ENCODE data around the gene MTHFD2.
A peak's percentile ranks its signal among the peaks of the same experiment; 100 is the strongest.
"Not testable (repeated sequence)": the region's sequence is repeated elsewhere in the genome, so short reads cannot be mapped to it uniquely, and the experiment has no call there.

Gene MTHFD2

DNA sequence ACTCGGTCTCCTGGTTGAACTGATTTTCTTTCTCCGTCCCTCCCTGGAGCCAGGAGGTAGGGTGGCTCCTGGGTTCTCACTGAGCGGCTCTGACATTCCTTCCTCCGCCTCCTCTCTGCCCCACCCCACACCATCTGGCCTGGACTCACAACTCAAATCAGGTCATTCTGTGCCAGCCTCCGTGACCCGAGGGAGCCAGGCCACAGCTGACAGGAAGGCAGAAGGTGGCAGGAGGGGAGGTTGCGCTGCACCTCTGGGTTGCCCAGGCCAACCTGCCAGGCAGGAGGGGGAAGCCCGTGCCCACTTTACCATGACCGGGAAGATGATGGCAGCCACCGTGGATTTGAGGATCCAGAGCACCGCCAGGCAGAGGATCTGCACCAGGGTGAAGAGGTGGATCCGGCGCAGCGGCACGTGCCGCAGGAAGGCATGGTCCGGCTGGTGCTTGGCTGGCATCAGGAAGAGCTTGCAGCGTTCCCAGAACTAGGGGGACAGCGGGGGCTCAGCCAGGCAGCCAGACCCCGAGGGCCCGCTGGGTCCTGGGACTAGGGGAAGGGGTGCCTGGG lies 28.3 kb downstream of the MTHFD2 start:
- DNase-seq = no peak

DNA sequence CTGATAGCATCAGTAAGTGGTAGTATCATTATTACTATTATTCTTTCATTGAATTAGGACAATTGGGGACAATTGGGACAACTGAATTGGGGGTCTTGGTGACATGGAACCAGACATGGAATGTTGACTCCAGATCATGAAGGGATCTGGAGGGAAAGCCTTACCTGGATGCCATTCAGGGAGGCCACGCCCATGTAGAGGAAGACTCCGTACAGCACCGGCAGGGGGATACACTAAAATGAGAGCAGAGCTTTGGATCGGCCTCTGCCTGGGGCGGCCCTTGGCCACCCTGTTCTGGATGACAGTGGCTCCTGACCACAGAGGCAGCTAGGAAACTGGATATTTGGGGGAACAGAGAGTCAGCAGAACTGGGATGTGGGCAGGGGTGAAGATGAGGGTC lies 29.2 kb downstream of the MTHFD2 start:
- no peak for DNase-seq

DNA sequence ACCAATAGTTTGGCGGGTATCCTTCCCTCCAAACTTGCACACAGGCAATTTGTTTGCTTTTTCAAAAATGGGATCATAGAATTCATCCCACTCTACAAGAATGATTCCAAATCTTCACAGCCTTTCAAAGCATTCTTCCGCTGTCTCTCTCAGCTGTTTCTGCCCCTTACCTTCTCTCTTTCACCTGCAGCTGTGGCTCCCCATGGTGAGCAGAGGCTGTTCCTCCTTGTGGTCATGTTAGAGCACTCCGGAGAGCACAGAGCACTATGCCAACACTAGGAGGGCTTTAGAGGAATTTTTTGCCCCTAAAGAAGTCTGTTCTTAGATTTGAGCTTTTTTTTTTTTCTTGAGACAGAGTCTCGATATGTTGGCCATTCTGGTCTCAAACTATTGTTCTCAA lies 30.4 kb downstream of the MTHFD2 start:
- no peak for DNase-seq

DNA sequence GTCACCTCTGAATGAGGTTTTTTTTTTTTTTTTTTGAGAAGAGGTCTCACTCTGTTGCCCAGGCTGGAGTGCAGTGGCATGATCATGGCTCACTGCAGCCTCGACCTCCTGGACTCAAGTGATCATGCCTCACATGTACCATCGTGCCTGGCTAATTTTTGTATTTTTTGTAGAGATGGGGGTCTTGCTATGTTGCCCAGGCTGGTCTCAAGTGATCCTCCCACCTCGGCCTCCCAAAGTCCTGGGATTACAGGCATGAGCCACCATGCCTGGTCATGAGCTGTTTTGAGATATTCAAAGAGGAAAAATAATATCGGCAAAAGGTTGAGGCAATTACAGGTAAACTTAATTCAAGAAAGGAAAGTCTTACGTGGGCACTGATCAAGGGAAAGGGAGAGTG lies 31.4 kb downstream of the MTHFD2 start:
- DNase-seq = not testable (repeated sequence)

DNA sequence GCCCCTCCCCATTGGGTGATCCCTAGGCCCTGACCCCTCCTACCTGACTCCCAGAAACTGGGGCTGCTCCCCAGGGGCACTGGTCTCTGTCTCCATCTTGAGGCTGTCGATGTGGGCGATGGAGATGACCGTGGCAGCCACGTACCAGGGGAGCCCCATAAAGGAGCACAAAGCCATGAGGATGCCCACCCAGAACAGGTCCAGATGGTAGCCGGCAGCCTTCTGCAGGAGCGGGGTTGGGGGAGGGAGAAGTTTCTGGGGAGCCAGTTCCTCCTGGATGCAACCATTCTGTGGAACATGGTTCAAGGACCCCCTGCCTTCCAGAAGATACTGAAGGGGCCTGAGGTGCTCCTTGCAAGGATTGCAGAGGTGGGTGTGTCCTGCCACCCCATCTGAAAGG lies 34.0 kb downstream of the MTHFD2 start:
- no peak for DNase-seq

DNA sequence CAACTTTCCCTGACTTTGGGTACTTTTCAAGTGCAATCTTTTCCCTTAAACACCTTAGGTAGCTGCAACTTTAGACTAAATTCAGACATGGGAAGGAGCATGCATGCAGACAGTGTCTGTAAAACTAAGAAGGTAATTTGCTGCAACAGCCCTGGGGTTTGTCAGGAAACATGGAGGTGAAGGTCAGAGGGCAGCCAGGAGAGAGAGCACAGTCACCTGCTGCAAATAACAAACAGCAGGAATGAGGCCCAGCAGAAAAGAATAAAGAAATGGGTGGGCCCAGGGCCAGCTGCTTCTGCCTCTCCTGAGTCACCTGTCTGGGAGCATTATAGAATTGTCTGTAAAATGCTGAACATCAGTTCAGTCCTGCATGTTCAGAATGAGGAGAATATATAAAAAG lies 35.2 kb downstream of the MTHFD2 start:
- no peak for DNase-seq

DNA sequence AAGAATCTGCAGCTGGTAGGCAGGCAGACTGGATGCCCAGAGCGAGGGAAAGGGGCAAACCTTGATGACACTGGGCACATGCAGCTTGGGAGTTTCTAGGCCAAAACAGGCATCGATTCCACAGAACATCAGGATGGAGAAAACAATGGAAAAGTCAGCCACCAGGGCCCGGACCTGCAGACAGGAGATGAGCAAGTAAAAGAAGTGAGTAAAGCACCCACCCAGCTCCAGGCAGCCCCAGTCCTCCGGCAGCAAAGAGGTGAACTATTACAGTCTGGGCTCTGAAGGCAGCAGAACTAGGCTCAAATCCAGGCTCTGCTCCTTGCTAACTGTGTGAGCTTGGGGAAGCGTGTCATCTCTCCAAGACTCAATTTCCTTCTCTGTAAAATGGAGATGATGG lies 36.6 kb downstream of the MTHFD2 start:
- no peak for DNase-seq

DNA sequence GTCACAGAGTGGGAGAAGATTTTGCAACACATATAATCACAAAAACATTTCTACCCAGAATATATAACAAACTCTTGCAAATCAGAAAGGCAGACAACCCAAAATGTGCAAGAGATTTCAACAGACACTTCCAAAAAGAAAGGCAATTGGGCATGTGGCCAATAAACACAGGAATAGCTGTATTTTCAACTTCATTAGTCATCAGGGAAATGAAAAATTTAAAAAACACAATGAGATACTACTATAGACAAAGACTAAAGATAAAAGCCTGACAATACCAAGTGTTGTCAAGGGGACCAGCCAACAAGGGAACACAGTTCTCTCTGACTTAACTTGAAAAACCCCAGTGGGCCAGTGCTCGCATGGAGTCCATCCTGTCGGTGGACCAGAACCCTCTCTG lies 40.5 kb downstream of the MTHFD2 start:
- DNase-seq = no peak

DNA sequence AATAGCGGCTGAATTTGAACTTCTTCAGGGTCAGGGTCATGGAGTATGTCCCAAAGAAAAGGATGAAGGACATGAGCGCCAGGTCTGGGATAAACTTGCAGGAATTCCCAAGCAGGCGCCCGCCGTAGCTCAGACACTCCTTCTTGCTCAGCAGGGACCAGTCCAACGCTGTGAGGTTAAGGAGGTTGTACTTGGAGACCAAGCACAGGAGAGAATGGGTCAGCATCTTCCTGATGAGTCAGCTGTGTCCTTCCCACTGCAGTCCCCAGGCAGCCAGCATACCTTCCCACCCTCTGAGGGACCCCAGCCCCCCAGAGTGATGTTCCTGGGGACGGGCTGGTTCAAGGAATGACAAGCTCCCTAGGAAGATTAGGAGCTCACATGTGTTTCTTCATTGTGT lies 40.9 kb downstream of the MTHFD2 start:
- no peak for DNase-seq

DNA sequence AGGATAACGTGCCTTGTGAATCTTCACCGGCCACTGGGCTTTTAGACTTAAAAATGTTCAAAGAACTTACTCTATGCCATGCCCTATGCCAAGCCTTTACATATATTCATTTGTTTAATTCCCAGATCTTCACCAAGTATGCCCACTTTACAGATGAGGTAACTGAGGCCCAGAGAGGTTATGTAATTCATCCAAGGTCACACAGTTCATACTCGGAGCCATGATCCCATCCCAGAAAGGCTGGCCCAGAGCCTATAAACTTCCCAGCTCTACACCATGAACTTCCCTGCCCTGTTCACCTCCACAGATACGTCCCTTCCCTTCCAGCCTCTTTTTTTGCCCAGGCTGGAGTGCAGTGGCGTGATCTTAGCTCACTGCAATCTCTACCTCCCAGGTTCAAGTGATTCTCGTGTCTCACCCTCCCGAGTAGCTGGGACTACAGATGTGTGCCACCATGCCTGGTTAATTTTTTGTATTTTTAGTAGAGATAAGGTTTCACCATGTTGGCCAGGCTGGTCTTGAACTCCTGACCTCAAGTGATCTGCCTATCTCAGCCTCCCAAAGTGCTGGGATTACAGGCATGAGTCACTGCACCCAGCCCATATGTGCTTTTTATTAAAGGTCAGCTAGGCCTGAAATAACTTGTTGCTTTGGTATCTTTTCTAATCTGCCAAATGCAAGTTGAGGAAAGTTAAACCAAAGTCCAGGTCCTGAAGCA lies 44.1 kb downstream of the MTHFD2 start:
- no peak for DNase-seq

DNA sequence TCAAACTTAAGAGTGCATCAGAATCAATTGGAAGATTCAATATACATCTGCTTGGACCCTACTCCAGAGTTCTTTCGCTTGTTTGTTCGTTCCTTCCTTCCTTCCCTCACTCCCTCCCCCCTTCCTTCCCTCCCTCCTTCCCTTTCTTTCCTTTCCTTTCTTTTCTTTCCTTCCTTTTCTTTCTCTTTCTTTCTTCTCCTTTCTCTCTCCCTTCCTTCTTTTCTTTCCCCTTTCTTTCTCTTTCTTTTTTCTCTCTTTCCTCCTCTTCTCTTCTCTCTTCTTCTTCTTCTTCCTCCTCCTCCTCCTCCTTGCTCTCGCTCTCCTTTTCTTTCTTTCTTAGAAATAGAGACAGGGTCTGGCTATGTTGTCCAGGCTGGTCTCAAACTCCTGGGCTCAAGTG lies 45.9 kb downstream of the MTHFD2 start:
- DNase-seq = no peak

DNA sequence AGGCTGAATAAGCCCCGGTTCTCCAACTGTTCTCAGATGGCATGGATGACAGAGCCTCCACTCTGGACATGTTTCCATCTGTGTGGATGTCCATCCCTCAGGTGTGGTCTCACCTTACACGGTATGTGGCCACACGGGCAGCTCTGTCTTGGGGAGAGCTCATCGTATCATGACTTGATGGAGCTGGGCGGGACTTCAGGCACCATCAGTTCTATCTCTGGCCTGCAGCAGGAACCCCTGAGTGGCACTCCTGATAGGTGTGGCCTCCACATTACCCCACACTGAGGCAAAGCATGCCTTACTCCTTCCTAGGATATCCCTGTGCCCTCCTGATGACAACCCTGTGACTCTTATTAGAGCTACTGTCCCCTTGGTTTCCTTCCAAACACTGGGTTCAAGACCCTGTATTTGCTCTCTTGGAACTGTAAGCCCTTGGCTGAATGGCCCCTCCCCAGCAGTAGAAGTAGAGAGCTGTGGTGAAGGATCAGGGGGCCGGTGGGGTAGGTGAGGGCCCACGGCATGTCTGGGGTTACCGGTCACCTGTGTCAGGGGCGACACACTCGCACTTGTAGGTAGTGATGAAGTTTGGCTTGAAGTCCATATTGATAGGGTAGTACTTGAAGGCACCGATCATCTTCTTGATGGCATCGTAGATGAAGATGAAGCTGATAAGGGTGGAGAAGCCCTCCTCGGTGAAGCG lies 48.2 kb downstream of the MTHFD2 start:
- no peak for DNase-seq

DNA sequence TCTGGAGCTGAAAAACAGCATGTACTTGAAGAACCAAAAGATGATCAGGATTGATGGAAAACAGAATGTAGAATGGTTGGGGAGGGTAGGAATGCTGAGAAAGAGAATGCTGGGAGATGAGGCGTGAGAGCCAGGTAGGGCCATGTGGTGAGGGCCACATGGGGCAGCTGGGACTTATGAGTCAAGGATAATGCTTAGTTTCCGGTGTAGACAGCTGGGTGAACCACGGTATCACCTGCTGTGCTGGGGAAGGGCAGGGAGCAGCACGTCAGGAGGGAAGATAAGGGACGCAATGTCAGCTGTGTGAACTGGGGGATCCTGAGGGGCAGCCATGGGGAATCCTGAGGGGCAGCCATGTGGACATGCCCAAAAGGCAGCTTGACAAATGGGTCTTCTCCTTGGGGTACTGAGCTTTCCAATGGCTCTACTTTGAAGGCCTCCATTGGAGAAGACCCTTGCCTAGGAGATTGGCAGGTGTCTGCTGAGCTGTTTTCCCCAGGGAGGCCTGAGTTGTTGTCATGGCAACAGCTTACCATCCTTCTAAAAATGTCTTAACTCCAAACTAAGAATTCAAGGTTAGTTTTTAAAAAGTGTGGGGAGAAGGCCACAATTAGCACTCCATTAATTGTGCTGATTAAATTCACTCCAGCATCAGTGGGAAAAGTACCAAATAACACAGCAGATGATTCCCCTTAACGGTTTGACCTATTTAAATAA lies 51.1 kb downstream of the MTHFD2 start:
- DNase-seq = no peak

DNA sequence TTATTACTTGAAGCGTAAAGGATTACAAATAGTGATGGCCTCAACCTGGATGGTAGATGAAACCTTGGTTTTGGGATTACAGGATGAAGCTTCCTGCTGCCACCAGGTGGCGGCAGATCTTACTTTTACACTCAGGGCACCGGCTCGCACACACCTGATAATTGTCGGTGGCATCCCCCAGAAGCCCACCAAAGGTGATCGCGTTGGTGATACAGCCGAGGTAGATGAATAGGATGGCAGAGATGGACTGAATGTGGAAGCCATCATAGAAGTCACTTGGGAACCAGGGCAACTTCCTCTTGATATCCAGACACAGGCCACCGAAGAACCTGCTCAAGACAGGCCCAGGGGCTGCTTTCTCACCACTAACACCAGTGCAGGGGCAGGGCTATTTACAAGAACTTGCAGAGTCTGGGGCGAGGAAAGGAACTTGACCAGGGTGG lies 51.8 kb downstream of the MTHFD2 start:
- DNase-seq = peak; percentile 35

DNA sequence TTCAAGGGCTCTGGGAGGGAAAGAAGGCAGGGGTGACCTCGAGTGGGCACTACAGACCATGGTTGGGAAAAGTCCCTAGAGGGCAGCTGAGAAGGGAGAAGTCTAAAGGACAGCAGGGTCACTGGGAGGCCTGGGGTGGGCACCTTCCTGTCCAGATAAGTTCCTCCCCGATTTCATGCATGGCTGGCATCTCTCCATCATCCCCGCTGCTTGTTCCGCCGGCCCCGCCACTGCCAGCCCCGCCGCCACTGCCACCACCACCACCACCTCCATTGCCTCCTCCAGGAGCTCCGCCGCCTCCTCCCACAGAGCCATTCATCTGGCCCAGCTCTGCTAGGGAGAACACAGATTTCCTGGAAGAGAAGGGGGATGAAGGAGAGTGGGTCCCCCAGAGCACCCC lies 53.6 kb downstream of the MTHFD2 start:
- no peak for DNase-seq

DNA sequence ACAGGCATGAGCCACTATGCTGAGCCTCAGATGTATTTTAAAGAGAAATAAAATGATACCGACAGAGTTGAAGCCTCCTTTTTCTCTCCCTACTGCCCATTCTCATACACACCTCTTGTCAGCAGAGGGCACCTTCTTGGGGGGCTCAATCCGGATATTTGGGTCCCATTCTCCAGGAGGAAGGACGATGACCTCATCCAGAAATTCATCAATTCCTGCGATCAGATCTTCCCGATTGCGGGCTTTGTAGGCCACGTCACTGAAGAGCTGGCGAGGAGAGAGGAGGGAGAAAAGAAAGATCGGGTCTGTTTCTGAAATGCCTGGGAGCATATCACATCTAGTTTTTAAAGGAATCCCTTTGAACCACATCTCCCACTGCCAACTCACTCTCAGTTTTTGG lies 54.4 kb downstream of the MTHFD2 start:
- no peak for DNase-seq

DNA sequence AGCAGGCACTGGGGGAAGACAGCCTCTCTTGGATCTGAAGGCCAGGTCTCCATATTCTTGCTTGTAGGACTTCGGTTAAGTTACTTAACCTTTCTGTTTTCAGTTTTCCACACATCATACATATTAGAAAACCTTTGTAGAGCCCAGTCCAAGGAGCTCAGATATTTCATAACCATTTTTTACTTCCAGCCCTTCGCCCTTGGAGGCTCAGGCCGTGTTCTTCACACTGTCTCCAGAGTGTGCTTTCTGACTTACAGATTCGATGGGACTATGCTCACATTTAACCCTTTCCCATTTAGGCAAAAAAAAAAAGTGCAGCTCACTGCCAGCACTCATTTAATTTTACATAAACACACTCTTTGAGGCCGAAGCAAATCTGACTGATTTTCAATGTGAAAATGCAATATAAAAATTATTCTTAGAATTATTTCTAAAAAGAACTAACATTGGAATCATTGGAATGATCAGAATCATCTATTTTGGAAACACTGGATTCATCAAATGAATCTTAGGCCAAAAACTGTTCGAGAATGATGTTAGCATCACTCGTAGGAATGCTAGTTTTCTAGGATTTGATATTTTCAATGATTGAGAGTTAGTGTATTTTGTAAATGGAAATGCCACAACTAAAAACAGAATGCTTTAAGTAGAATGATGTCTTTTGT lies 55.0 kb downstream of the MTHFD2 start:
- DNase-seq = no peak

DNA sequence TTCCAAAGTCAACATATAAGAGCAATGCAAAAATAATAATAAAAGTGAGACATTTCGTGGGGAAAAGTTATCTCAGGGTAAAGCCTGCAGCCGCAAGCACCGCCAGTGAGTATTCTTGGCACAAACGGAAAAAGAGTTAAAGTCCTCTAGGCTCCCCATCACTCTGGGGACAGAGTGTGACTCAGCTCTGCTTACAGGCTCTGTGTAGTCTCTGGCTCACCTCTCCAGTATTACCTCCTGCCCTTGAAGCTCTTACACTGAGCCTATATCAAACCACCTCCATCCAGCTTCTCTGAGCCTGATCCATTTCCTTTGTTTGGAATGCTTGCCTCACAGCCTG lies 55.5 kb downstream of the MTHFD2 start:
- no peak for DNase-seq

DNA sequence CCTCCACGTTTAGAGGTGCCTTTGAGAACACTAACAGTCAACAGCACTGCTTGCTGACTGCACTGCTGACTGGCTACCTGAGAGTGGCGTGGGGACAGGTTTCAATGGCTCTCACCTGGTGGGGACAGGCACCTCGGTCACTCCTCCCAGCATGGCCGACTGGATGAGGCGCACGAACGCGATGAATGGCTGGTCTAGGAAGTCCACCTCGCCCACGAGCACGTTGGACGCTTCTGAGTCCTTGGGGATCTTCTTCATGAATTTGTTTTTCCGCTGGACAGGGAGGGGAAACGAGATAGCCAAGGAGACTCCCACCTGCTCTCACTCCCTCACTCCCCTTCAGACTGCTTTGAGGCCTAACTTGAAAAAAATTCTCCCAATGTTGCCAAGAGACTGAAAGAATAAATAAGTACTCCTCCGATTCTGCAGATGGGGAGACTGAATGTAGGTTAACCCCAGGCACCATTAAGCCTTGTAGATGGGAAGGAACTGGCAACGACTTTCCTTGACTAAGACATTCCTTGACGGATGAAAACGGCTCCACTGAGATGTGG lies 57.3 kb downstream of the MTHFD2 start:
- DNase-seq = no peak

DNA sequence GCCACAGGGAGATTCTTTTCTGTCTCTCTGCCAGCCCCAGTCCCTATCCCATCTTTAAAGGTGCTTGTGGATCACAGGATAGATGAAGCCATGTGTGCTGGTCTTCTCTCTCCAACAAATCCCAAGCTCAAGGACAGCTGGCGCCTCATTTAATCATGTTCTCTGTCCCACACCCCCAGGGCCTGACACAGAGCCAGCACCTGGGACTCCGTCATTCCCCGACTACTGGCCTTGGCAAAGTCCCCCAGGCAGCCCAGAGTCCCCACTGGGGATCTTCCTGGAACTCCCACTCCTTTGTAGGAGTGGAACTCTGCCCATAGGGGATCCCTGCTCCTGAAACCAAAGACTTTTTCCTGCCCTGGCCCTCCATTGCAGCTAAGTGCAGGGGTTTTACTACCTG lies 60.8 kb downstream of the MTHFD2 start:
- DNase-seq = no peak

DNA sequence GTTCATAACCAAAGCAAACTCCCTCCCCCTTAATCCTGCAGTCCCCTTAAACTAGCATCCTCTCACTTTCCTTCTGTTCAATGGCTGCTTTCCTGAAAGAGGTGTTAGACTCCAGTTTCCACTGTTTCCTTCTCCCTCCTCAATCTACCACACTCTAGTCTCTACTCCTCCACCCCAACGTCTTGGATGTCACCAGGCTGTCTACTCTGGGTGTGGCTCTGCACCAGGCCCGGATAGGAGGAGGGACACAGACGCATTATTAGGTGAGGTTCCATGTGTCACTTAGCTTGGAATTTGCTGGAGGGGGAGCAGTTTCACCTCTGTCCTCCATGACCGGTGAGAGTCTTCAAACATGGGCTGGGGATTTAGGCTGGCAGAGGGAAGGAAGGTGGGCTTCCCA lies 61.3 kb downstream of the MTHFD2 start:
- no peak for DNase-seq

DNA sequence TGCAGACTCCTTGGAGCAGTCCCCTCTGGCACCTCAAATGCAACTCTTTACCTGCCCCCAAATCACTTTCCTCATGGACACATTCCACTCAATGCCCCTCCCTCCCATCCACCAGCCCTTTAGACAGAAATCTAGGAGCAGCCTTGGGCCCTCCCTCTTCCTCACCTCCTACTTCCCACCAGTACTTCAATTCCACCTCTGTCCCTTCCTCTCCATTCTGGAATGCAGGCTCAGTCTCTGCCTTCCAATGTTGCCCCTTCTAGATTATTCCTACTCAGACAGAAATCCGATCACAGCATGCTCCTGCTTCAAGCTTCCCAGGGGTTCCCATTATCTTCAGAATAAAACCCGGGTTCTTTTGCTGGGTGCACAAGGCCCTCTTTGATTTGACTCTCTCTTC lies 62.1 kb downstream of the MTHFD2 start:
- DNase-seq = no peak

All from right kidney (tissue), 1 donor.